NCI-H1417 (cell line): ENCODE data around the gene MAPT.
"Not testable (repeated sequence)": the region's sequence is repeated elsewhere in the genome, so short reads cannot be mapped to it uniquely, and the experiment has no call there.

ENCODE experiments used
- DNase-seq, 3 experiments: peaks; one replicate each; lab custom pipeline; 2025; lab: John Stamatoyannopoulos, UW

The MAPT gene

DNA sequence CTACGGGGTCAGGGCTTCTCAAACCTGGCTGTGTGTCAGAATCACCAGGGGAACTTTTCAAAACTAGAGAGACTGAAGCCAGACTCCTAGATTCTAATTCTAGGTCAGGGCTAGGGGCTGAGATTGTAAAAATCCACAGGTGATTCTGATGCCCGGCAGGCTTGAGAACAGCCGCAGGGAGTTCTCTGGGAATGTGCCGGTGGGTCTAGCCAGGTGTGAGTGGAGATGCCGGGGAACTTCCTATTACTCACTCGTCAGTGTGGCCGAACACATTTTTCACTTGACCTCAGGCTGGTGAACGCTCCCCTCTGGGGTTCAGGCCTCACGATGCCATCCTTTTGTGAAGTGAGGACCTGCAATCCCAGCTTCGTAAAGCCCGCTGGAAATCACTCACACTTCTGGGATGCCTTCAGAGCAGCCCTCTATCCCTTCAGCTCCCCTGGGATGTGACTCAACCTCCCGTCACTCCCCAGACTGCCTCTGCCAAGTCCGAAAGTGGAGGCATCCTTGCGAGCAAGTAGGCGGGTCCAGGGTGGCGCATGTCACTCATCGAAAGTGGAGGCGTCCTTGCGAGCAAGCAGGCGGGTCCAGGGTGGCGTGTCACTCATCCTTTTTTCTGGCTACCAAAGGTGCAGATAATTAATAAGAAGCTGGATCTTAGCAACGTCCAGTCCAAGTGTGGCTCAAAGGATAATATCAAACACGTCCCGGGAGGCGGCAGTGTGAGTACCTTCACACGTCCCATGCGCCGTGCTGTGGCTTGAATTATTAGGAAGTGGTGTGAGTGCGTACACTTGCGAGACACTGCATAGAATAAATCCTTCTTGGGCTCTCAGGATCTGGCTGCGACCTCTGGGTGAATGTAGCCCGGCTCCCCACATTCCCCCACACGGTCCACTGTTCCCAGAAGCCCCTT is 115.6 kb downstream of the MAPT start:
- DNase-seq, result no peak

DNA sequence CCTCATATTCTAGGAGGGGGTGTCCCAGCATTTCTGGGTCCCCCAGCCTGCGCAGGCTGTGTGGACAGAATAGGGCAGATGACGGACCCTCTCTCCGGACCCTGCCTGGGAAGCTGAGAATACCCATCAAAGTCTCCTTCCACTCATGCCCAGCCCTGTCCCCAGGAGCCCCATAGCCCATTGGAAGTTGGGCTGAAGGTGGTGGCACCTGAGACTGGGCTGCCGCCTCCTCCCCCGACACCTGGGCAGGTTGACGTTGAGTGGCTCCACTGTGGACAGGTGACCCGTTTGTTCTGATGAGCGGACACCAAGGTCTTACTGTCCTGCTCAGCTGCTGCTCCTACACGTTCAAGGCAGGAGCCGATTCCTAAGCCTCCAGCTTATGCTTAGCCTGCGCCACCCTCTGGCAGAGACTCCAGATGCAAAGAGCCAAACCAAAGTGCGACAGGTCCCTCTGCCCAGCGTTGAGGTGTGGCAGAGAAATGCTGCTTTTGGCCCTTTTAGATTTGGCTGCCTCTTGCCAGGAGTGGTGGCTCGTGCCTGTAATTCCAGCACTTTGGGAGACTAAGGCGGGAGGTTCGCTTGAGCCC is 116.3 kb downstream of the MAPT start:
- no peak for DNase-seq

DNA sequence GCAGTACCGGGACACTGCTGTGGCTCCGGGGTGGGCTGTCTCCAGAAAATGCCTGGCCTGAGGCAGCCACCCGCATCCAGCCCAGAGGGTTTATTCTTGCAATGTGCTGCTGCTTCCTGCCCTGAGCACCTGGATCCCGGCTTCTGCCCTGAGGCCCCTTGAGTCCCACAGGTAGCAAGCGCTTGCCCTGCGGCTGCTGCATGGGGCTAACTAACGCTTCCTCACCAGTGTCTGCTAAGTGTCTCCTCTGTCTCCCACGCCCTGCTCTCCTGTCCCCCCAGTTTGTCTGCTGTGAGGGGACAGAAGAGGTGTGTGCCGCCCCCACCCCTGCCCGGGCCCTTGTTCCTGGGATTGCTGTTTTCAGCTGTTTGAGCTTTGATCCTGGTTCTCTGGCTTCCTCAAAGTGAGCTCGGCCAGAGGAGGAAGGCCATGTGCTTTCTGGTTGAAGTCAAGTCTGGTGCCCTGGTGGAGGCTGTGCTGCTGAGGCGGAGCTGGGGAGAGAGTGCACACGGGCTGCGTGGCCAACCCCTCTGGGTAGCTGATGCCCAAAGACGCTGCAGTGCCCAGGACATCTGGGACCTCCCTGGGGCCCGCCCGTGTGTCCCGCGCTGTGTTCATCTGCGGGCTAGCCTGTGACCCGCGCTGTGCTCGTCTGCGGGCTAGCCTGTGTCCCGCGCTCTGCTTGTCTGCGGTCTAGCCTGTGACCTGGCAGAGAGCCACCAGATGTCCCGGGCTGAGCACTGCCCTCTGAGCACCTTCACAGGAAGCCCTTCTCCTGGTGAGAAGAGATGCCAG is 117.6 kb downstream of the MAPT start:
- DNase-seq, result no peak

DNA sequence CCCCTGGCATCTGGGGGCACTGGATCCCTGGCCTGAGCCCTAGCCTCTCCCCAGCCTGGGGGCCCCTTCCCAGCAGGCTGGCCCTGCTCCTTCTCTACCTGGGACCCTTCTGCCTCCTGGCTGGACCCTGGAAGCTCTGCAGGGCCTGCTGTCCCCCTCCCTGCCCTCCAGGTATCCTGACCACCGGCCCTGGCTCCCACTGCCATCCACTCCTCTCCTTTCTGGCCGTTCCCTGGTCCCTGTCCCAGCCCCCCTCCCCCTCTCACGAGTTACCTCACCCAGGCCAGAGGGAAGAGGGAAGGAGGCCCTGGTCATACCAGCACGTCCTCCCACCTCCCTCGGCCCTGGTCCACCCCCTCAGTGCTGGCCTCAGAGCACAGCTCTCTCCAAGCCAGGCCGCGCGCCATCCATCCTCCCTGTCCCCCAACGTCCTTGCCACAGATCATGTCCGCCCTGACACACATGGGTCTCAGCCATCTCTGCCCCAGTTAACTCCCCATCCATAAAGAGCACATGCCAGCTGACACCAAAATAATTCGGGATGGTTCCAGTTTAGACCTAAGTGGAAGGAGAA is 118.2 kb downstream of the MAPT start:
- no peak for DNase-seq

DNA sequence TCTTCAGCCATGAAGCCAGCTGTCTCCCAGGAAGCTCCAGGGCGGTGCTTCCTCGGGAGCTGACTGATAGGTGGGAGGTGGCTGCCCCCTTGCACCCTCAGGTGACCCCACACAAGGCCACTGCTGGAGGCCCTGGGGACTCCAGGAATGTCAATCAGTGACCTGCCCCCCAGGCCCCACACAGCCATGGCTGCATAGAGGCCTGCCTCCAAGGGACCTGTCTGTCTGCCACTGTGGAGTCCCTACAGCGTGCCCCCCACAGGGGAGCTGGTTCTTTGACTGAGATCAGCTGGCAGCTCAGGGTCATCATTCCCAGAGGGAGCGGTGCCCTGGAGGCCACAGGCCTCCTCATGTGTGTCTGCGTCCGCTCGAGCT is 118.8 kb downstream of the MAPT start:
- DNase-seq, result no peak

DNA sequence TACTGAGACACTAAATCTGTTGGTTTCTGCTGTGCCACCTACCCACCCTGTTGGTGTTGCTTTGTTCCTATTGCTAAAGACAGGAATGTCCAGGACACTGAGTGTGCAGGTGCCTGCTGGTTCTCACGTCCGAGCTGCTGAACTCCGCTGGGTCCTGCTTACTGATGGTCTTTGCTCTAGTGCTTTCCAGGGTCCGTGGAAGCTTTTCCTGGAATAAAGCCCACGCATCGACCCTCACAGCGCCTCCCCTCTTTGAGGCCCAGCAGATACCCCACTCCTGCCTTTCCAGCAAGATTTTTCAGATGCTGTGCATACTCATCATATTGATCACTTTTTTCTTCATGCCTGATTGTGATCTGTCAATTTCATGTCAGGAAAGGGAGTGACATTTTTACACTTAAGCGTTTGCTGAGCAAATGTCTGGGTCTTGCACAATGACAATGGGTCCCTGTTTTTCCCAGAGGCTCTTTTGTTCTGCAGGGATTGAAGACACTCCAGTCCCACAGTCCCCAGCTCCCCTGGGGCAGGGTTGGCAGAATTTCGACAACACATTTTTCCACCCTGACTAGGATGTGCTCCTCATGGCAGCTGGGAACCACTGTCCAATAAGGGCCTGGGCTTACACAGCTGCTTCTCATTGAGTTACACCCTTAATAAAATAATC is 119.3 kb downstream of the MAPT start:
- DNase-seq, result peak in 1 of 3 experiments; percentile 28

DNA sequence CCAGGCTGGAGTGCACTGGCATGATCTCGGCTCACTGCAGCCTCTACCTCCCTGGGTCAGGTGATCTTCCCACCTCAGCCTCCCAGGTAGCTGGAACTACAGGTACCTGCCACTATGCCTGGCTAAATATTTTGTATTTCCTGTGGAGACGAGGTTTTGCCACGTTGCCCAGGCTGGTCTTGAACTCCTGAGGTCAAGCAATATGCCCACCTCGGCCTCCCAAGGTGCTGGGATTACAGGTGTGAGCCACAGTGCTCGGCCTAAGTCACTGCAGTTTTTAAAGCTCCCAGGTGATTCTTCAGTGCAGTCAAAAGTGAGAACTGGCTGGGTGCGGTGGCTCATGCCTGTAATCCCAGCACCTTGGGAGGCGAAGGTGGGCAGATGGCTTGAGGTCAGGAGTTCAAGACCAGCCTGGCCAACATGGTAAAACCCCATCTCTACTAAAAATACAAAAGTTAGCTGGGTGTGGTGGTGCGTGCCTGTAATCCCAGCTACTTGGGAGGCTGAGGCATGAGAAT is 125.1 kb downstream of the MAPT start:
- not testable (repeated sequence) for DNase-seq

DNA sequence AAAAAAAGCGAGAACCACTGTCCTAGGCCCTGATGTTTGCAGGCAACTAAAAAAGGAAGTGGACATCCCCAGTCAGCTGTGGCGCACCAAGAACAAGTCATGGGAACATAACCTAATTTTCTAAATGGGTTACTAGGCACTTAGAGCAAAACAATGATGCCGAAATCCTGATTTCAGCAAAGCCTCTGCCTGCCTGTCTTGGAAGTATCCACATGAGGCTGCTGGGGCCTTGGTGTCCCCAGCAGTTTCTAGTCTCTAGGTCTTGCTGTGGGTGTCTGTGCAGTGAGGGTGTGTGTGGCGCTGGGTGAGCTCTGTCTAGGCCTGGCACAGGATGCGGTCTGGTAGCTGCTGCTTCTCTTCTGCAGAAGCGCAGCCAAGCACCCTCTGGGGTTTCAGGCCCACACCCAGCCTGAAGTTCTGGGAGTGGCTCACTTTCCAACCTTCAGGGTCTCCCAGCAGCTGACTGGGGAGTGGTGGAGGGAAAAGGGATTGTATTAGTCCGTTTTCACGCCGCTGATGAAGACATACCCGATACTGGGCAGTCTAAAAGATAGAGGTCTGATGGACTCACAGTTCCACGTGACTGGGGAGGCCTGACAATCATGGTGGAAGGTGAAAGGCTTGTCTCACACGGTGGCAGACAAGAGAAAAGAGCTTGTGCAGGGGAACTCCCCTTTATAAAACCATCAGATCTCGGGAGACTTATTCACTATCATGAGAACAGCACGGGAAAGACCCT is 125.8 kb downstream of the MAPT start:
- DNase-seq, result no peak

DNA sequence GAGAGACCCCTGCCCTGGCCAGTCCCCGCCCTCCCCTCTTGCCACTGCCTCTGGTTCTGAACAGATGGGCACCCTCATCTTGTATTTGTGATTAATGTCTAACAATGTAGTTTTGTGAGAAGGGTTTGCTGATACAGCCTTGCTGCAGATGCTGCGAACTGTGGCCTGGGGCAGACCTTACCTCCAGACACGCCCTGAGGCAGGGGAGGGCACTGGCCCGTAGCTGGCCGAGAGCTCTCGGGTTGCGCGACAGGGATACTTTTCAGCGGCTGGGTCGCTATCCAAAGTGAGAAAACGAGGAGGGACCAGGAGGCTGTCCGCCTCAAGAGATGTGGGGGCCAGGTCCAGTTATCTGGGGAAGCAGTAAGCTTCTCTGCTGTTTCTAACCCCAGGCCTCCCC is 126.6 kb downstream of the MAPT start:
- no peak for DNase-seq

DNA sequence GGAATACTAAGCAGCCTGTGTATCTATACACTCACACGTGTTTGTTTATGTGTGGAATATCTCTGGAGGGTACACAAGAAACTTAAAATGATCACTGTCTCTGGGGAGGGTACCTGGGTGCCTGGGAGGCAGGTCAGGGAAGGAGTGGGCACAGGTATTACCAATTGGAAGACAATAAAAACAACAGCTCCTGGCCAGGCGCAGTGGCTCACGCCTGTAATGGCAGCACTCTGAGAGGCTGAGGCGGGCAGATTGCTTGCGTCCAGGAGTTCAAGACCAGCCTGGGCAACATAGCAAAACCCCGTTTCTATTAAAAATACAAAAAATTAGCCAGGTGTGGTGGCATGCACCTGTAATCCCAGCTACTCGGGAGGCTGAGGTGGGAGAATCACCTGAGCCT is 129.0 kb downstream of the MAPT start:
- not testable (repeated sequence) for DNase-seq

DNA sequence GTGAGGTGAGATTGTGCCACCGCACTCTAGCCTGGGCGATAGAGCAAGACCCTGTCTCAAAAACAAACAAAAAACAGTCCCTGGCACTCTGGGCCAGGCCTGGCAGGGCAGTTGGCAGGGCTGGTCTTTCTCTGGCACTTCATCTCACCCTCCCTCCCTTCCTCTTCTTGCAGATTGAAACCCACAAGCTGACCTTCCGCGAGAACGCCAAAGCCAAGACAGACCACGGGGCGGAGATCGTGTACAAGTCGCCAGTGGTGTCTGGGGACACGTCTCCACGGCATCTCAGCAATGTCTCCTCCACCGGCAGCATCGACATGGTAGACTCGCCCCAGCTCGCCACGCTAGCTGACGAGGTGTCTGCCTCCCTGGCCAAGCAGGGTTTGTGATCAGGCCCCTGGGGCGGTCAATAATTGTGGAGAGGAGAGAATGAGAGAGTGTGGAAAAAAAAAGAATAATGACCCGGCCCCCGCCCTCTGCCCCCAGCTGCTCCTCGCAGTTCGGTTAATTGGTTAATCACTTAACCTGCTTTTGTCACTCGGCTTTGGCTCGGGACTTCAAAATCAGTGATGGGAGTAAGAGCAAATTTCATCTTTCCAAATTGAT is 129.5 kb downstream of the MAPT start:
- no peak for DNase-seq

DNA sequence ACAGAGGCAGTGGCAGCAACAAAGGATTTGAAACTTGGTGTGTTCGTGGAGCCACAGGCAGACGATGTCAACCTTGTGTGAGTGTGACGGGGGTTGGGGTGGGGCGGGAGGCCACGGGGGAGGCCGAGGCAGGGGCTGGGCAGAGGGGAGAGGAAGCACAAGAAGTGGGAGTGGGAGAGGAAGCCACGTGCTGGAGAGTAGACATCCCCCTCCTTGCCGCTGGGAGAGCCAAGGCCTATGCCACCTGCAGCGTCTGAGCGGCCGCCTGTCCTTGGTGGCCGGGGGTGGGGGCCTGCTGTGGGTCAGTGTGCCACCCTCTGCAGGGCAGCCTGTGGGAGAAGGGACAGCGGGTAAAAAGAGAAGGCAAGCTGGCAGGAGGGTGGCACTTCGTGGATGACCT is 130.2 kb downstream of the MAPT start:
- DNase-seq, result no peak

DNA sequence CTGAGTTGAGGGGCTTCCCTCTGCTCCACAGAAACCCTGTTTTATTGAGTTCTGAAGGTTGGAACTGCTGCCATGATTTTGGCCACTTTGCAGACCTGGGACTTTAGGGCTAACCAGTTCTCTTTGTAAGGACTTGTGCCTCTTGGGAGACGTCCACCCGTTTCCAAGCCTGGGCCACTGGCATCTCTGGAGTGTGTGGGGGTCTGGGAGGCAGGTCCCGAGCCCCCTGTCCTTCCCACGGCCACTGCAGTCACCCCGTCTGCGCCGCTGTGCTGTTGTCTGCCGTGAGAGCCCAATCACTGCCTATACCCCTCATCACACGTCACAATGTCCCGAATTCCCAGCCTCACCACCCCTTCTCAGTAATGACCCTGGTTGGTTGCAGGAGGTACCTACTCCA is 130.7 kb downstream of the MAPT start:
- no peak for DNase-seq

DNA sequence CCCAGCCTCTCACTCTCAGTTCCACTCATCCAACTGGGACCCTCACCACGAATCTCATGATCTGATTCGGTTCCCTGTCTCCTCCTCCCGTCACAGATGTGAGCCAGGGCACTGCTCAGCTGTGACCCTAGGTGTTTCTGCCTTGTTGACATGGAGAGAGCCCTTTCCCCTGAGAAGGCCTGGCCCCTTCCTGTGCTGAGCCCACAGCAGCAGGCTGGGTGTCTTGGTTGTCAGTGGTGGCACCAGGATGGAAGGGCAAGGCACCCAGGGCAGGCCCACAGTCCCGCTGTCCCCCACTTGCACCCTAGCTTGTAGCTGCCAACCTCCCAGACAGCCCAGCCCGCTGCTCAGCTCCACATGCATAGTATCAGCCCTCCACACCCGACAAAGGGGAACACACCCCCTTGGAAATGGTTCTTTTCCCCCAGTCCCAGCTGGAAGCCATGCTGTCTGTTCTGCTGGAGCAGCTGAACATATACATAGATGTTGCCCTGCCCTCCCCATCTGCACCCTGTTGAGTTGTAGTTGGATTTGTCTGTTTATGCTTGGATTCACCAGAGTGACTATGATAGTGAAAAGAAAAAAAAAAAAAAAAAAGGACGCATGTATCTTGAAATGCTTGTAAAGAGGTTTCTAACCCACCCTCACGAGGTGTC is 131.3 kb downstream of the MAPT start:
- peak in 1 of 3 experiments; percentile 60 for DNase-seq

DNA sequence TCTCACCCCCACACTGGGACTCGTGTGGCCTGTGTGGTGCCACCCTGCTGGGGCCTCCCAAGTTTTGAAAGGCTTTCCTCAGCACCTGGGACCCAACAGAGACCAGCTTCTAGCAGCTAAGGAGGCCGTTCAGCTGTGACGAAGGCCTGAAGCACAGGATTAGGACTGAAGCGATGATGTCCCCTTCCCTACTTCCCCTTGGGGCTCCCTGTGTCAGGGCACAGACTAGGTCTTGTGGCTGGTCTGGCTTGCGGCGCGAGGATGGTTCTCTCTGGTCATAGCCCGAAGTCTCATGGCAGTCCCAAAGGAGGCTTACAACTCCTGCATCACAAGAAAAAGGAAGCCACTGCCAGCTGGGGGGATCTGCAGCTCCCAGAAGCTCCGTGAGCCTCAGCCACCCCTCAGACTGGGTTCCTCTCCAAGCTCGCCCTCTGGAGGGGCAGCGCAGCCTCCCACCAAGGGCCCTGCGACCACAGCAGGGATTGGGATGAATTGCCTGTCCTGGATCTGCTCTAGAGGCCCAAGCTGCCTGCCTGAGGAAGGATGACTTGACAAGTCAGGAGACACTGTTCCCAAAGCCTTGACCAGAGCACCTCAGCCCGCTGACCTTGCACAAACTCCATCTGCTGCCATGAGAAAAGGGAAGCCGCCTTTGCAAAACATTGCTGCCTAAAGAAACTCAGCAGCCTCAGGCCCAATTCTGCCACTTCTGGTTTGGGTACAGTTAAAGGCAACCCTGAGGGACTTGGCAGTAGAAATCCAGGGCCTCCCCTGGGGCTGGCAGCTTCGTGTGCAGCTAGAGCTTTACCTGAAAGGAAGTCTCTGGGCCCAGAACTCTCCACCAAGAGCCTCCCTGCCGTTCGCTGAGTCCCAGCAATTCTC is 132.1 kb downstream of the MAPT start:
- DNase-seq, result no peak

DNA sequence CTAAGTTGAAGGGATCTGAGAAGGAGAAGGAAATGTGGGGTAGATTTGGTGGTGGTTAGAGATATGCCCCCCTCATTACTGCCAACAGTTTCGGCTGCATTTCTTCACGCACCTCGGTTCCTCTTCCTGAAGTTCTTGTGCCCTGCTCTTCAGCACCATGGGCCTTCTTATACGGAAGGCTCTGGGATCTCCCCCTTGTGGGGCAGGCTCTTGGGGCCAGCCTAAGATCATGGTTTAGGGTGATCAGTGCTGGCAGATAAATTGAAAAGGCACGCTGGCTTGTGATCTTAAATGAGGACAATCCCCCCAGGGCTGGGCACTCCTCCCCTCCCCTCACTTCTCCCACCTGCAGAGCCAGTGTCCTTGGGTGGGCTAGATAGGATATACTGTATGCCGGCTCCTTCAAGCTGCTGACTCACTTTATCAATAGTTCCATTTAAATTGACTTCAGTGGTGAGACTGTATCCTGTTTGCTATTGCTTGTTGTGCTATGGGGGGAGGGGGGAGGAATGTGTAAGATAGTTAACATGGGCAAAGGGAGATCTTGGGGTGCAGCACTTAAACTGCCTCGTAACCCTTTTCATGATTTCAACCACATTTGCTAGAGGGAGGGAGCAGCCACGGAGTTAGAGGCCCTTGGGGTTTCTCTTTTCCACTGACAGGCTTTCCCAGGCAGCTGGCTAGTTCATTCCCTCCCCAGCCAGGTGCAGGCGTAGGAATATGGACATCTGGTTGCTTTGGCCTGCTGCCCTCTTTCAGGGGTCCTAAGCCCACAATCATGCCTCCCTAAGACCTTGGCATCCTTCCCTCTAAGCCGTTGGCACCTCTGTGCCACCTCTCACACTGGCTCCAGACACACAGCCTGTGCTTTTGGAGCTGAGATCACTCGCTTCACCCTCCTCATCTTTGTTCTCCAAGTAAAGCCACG is 133.0 kb downstream of the MAPT start:
- DNase-seq, result no peak

DNA sequence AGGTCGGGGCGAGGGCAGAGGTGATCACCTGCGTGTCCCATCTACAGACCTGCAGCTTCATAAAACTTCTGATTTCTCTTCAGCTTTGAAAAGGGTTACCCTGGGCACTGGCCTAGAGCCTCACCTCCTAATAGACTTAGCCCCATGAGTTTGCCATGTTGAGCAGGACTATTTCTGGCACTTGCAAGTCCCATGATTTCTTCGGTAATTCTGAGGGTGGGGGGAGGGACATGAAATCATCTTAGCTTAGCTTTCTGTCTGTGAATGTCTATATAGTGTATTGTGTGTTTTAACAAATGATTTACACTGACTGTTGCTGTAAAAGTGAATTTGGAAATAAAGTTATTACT is 133.6 kb downstream of the MAPT start:
- no peak for DNase-seq

DNA sequence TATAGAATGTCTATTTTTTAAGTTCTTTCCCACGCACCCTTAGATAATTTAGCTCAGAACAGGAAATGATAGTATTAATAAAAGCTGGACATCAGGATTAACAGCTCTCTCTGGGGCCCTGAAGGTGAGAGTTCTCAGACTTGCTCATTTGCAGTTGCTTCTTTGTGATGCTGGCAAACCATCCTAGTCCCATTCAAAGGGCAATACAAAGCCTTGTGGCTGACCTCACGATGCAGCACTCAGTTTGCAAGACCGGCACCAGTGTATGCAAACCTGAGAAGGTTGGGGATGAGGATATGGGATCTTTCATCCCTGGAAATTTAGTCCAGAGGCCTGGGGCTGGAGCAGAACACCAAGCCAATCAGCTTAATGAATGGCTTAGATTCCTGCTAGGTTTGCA is 134.0 kb downstream of the MAPT start:
- DNase-seq, result no peak
